ENCODE measurements around the gene PLOD2. TPM values are rescaled to one million over a fixed set of nuclear protein-coding genes. Genes with fewer than 3 reads are reported as not detected.
A peak's percentile ranks its signal among the peaks of the same experiment; 100 is the strongest.

Gene PLOD2
- total RNA-seq, 1 experiment from 2014 or later: 19.3 TPM

GRCh38 chr3:146052791-146053310, 108.1 kb downstream of the PLOD2 start:
- H3K27me3 ChIP-seq (ENCODE audit: insufficient read depth, low read length): no peaks in the 10 kb centered on the region
- DNase-seq: no peak
- H4K91ac ChIP-seq (ENCODE audit: insufficient read length, low read depth, low read length): no peak overlapping the region
- no peaks in the 10 kb centered on the region for H3K4me1 ChIP-seq (ENCODE audit: insufficient read depth, low read length)
- no peak overlapping the region for H4K5ac ChIP-seq (ENCODE audit: insufficient read length, low read depth, low read length)
- Mint-ChIP-seq H3K4me1 (peaks cover 0 to 5% of the 10 kb centered on the region in 2 experiments; a peak in 2 of 4 replicates), H3K4me3 (no peak overlapping the region), H3K9me3 (no peaks in the 10 kb centered on the region), H3K36me3 (ENCODE audit: insufficient read depth in 1 of 3, low read depth in 3 of 3) (no peaks in the 10 kb centered on the region), H3K27ac (no peak overlapping the region; a peak in 1 of 7 replicates), H3K27me3 (ENCODE audit: low read depth) (no peaks in the 10 kb centered on the region)
- H4K20me1 ChIP-seq (ENCODE audit: control insufficient read depth, insufficient read depth, insufficient read length): no peaks in the 10 kb centered on the region
- H2BK120ac ChIP-seq (ENCODE audit: low read depth, low read length, poor library complexity, severe bottlenecking): no peak overlapping the region
- H3K56ac ChIP-seq (ENCODE audit: insufficient read length, low read depth, low read length): no peak overlapping the region
- H3T11ph ChIP-seq (ENCODE audit: low read length): no peak overlapping the region
- H3K27ac ChIP-seq (ENCODE audit: insufficient read length, low read depth, low read length): no peak overlapping the region
- no peak overlapping the region for H2BK15ac ChIP-seq (ENCODE audit: low read depth, low read length)
- no peak overlapping the region for H4K8ac ChIP-seq (replicated peaks; ENCODE audit: insufficient read length, low read depth, low read length)
- no peak overlapping the region for H2AFZ ChIP-seq (ENCODE audit: low read length)
- H3K23ac ChIP-seq (ENCODE audit: insufficient read length, low read depth, low read length): no peak overlapping the region
- no peak overlapping the region for H3K4ac ChIP-seq (ENCODE audit: low read depth, low read length)
- H3K14ac ChIP-seq (ENCODE audit: insufficient read depth, low read length): no peak overlapping the region
- no peak overlapping the region for H2BK5ac ChIP-seq (ENCODE audit: insufficient read length, low read length)
- no peaks in the 10 kb centered on the region for H3K79me1 ChIP-seq (ENCODE audit: insufficient read depth, low read depth, low read length, poor library complexity, severe bottlenecking)
- no peak overlapping the region for H3K4me2 ChIP-seq (ENCODE audit: insufficient read depth, insufficient read length, low read length)
- no peak overlapping the region for H3K9ac ChIP-seq (ENCODE audit: extremely low read depth, insufficient read length, low read length)
- no peaks in the 10 kb centered on the region for H3K9me3 ChIP-seq (ENCODE audit: control insufficient read depth, low read depth, low read length)
- H3K23me2 ChIP-seq (ENCODE audit: insufficient read length, low read depth, low read length, poor library complexity, severe bottlenecking): no peaks in the 10 kb centered on the region
- no peak overlapping the region for H2BK20ac ChIP-seq (ENCODE audit: low read depth, low read length, poor library complexity, severe bottlenecking)
- H2AK5ac ChIP-seq (ENCODE audit: insufficient read length, low read length): no peak overlapping the region
- H3K18ac ChIP-seq (ENCODE audit: insufficient read length, low read depth, low read length): peak overlapping the region; percentile 38
- TF ChIP-seq, protein P1, sequence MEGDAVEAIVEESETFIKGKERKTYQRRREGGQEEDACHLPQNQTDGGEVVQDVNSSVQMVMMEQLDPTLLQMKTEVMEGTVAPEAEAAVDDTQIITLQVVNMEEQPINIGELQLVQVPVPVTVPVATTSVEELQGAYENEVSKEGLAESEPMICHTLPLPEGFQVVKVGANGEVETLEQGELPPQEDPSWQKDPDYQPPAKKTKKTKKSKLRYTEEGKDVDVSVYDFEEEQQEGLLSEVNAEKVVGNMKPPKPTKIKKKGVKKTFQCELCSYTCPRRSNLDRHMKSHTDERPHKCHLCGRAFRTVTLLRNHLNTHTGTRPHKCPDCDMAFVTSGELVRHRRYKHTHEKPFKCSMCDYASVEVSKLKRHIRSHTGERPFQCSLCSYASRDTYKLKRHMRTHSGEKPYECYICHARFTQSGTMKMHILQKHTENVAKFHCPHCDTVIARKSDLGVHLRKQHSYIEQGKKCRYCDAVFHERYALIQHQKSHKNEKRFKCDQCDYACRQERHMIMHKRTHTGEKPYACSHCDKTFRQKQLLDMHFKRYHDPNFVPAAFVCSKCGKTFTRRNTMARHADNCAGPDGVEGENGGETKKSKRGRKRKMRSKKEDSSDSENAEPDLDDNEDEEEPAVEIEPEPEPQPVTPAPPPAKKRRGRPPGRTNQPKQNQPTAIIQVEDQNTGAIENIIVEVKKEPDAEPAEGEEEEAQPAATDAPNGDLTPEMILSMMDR (conservative IDR thresholded peaks at IDR 0.05): no peak
- no peaks in the 10 kb centered on the region for H3K79me2 ChIP-seq (ENCODE audit: insufficient read depth, low read length)
- no CpG with 5 or more reads among the region's 6 CpGs for WGBS (ENCODE audit: extremely low coverage, insufficient read length, low lambda C conversion rate)
- no peak overlapping the region for H2BK12ac ChIP-seq (ENCODE audit: insufficient read length, low read depth, low read length)

All from H9 (cell line).